PFSK-1 (cell line): ENCODE measurements around the gene STK32B.

Experiments used
- FOXP2 ChIP-seq: optimal IDR thresholded peaks from 2 replicates; pipeline ENCODE3; 2011; ENCODE audit warnings: borderline replicate concordance, control low read depth, inconsistent platforms; ENCODE audit not compliant: insufficient read depth; ENCODE audit errors: extremely low read length, extremely low read depth
- POLR2AphosphoS5 ChIP-seq: IDR thresholded peaks from 2 replicates; pipeline ENCODE4 v1.6.1; 2012; ENCODE audit warnings: low read depth, mild to moderate bottlenecking, control low read depth, low read length, moderate library complexity
- SIN3A ChIP-seq: IDR thresholded peaks from 2 replicates; pipeline ENCODE4 v1.6.1; 2012; ENCODE audit warnings: mild to moderate bottlenecking, low read length, moderate library complexity, borderline replicate concordance; ENCODE audit not compliant: insufficient read depth
- TAF1 ChIP-seq: IDR thresholded peaks from 2 replicates; pipeline ENCODE4 v1.6.1; 2012; ENCODE audit warnings: low read length, control low read depth, borderline replicate concordance; ENCODE audit not compliant: insufficient read depth
- TF ChIP-seq, protein P1 (sequence below), 2 experiments: IDR thresholded peaks; 2 replicates each; pipeline versions ENCODE4 v1.6.1 to v1.8.0; 2011 to 2012; ENCODE audit warnings: low read depth in 2 of 2, low read length in 2 of 2, control low read depth in 1 of 2, inconsistent platforms in 1 of 2, mild to moderate bottlenecking in 1 of 2, moderate library complexity in 1 of 2; ENCODE audit not compliant: insufficient read depth in 1 of 2

DNA sequence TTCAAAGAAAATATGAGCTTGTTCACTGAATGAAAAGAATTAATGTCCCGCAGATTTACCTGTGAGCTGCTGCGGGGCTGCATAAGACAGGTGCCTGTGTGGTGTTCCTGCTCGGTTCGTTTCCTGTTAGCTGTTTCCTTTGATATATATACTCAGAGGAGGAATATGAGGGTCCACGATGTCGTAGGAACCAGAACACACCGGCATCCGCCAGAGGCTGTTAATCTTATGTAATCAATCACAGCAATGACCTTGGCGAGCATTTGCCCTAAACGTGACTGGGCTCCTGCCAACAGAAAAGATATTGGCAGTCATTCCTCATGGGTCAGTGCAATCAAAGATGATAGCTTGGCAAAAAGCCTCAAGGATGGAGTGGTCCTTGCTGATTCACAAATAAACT, 396.9 kb downstream of the STK32B start:
- TF ChIP-seq TAF1, result no peak
- no peak for TF ChIP-seq SIN3A
- TF ChIP-seq POLR2AphosphoS5, result no peak
- TF ChIP-seq, protein P1, sequence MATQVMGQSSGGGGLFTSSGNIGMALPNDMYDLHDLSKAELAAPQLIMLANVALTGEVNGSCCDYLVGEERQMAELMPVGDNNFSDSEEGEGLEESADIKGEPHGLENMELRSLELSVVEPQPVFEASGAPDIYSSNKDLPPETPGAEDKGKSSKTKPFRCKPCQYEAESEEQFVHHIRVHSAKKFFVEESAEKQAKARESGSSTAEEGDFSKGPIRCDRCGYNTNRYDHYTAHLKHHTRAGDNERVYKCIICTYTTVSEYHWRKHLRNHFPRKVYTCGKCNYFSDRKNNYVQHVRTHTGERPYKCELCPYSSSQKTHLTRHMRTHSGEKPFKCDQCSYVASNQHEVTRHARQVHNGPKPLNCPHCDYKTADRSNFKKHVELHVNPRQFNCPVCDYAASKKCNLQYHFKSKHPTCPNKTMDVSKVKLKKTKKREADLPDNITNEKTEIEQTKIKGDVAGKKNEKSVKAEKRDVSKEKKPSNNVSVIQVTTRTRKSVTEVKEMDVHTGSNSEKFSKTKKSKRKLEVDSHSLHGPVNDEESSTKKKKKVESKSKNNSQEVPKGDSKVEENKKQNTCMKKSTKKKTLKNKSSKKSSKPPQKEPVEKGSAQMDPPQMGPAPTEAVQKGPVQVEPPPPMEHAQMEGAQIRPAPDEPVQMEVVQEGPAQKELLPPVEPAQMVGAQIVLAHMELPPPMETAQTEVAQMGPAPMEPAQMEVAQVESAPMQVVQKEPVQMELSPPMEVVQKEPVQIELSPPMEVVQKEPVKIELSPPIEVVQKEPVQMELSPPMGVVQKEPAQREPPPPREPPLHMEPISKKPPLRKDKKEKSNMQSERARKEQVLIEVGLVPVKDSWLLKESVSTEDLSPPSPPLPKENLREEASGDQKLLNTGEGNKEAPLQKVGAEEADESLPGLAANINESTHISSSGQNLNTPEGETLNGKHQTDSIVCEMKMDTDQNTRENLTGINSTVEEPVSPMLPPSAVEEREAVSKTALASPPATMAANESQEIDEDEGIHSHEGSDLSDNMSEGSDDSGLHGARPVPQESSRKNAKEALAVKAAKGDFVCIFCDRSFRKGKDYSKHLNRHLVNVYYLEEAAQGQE (IDR thresholded peaks at IDR 0.05; ENCODE audit: insufficient read depth in 1 of 2, low read depth in 2 of 2, low read length in 2 of 2), result no peak
- no peak for TF ChIP-seq FOXP2
